DMS53 treated with DMSO at 0.1 percent for 48 hours (cell line): ENCODE results near the gene PAK1.
A peak's percentile ranks its signal among the peaks of the same experiment; 100 is the strongest.
"Not testable (repeated sequence)": the region's sequence is repeated elsewhere in the genome, so short reads cannot be mapped to it uniquely, and the experiment has no call there.

Experiments used
- DNase-seq: peaks from one replicate; lab custom pipeline; 2025; ENCODE audit not compliant: unreplicated experiment; lab: John Stamatoyannopoulos, UW

PAK1 gene

DNA sequence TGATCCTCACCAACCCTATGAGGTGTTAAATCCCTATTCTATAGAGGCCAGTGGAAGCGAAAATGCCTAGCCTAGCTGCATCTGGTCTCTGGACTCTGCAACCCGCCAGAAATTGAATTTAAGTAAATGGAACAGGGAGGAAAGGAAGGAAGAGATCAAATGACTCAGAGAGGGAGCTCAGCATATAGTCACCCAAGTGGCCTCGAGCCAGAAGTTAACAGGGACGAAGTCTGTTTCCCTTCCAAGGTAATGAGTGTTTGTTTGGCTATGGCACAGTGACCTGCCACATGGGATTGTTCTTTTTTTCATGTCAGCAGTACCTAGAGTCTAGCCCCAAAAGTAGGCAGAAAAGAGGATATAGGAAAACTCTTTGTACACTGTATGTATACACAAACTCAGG, 66.3 kb downstream of the PAK1 start:
- peak; percentile 98 for DNase-seq

DNA sequence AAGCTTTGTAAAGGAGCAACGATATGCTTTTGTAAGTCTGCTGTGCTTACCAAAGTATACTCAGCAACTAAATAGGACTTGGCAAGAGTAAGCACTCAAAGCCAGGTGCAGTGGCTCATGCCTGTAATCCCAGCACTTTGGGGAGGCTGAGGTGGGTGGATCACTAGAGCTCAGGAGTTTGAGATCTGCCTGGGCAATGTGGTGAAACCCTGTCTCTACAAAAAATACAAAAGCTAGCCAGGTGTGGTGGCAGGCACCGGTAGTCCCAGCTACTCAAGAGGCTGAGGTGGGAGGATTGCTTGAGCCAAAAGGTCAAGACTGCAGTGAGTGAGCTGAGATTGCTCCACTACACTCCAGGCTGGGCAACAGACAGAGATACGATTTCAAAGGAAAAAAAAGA, 67.5 kb downstream of the PAK1 start:
- DNase-seq: no peak

DNA sequence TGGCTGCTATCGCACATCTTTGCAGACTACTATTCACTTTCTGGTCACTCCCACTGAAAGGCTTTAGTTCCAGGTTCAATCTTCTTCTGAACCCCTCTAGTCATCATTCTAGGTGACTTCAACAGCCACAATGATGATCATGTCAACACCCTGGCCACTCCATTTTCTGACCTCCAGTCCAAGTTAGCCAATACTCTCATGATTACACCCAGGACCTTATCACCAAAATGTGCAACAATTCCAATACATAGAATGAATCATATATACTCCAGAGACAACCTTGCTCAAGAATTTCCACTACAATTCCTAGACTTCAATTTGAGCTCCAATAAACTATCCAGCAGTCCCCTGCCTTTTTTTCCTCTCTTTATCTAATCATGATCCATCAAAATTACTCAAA, 70.7 kb downstream of the PAK1 start:
- no peak for DNase-seq

DNA sequence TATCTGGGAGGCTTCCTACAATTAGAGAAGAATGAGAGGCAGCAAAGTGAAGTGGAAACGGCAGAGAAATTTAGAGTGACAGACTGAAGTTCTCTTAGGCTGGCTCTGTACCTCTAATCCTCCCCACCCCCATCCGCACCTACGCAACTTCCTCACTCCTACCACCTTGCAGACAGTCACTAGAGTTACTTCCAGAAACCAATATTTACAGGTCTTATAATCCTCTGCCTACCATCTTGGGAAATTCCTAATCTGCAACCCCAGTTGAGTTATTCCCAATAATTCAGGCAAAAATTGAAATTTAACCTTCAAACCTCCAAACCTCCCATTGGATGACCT, 71.7 kb downstream of the PAK1 start:
- no peak for DNase-seq

DNA sequence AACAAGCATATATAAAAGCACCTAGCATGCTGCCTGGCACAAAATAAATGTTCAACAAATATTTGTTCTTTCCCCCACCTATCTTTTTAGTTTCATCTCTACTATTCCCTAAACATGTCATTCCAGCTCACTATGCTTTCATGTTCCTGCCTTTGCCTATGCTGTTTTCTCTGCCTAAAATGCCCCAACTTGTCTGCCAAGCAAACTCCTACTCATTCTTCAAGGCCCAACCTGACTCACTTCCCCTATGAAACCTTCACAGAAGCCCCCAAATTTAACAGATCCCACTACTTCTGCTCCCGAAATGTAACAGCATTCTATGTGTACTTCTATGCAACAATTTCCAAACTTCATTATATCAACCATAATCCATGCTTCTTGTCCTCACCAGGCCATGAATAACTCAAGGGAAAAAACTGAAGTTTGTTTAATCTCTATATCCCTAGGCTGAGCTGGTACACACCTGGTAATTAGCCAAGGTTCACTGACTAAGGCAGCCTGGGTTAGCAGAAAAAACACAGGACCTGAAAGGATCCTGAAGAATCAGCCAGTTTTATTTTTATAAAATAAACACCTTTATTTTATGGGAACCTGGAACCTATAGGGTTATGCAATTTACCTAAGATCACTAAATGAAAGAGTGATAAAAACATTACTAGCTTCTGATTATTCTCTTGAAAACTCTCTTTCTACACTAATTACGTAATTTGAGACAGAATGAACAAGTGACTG, 72.2 kb downstream of the PAK1 start:
- no peak for DNase-seq

DNA sequence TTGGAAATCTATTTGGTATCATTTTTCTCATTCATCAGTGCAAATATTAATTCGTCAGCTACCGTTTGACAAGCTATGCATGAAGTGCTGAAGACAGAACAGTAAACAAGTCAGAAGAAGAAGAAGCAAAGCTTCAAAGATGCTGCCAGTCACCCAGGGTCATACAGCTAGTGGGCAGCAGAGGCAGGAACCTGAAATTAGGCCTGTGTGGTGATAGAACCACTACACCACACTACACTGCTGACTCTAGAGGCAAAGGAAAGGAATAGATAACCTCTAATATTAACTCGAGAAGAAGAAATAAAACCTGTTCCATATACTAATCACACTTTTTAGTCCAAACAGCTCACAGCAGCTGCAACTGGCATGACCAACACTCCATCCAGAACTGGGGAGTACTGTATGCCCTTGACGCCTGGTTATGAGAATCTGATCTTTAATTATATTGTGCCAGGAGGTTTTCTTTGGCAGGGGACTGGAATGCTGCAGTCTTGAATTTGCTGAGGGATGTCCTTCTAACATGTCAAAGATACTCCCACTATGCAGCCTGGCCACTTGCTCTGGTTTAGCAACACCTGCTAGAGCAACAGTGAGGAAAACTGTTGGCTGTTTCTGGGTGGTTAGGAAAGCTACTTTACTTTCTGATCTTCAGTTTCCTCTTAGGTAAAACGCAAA, 73.0 kb downstream of the PAK1 start:
- DNase-seq: no peak

DNA sequence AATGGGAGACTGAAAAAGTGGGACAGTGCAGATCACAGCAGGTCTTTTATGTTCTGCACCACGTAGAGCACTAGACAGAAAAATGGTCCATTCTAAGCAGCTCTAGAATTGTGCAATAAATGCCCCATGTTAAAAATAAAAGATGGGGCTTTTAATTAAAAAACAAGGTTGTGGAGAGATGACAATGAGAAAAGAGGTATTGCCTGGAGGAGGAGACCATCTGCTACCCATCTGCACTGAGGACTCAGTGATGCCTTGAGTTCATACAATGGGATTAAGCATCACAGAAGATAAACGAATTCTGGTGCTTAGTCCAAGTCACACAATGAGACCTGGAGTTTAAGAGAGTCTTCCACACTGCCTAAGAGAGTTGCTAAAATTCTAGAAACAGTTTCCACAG, 73.6 kb downstream of the PAK1 start:
- DNase-seq: no peak

DNA sequence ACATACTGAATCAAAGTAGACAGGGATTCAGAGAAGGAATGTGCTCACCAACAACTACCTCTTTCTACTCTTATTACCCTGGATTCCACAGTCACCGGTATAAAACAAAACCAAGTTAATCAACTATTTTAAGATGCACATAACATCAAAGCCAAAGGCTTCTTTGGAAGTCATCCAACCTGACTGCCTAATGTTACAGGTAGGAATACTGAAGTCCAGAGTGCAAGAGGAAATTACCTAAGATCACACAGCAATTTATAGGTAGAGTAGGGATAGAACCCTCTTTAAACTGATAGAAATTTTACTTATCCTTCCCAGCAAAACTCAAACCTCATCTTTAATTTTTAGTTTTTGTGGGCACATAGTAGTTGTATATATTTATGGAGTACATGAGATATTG, 76.3 kb downstream of the PAK1 start:
- DNase-seq: no peak

DNA sequence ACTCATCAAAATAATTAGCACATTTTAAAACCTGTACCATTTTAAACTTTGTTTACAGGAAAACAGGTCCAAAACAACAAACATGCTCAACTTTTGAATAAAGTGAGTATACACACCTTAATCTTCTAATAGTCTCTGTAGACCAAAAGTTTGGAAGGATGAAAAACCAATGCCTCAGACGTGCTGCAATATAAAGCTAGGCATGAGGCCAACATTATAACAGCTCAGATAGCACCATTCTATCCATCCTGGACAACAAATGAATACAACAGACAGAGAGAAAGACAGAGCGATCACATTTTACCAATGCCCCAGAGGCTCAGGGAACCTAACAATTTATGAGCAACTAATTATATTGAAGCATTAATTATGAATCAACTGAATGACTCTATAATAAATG, 77.0 kb downstream of the PAK1 start:
- no peak for DNase-seq

DNA sequence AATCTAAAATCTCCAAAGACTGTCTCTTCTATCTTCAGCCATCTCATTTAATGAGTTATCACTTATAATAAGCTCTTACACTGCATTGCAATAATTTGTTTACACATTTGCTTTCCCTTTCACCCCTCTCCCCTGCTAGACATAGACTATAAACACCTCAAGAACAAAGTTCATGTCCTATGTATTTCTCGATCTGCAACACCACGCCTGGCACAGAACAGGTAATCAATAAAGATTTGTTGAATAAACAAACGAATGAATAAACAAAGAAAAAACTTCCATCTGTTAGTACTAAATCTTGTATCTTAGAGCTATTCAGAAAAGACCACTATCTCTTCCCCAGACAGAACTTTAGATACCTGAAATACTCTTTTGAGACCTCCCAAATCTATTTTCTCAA, 77.6 kb downstream of the PAK1 start:
- DNase-seq: no peak

DNA sequence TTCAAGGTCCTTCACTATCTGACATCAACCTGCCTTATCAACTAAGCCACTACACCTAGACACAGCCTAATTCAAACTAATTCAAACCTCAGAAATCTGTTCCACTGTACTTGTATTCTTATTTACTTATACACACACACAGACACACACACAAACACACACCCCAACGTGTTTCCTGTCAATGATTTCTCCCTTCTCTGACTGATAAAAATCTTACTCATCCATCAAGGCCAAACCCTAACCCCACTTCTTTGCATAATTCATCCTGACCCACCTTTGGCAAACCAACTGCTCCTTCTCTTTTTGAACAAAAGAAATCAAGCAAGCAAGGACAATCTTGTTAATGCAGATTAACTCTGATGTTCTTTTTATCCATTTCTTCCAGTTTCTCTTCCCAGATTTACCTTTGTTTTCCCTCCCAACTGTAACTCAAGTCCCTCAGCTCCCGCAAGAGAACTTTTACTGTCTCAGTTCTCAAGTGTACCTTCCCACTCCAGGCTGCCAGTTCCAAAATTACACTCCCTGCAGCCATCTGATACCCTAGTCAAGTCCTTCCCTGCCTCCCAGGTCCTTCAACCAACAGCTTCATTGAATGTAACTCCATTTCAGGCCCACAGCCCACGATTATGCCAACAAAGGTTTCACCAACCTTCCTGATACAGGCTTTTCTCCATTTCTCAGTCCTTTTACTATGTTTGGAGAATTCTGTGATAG, 78.3 kb downstream of the PAK1 start:
- no peak for DNase-seq

DNA sequence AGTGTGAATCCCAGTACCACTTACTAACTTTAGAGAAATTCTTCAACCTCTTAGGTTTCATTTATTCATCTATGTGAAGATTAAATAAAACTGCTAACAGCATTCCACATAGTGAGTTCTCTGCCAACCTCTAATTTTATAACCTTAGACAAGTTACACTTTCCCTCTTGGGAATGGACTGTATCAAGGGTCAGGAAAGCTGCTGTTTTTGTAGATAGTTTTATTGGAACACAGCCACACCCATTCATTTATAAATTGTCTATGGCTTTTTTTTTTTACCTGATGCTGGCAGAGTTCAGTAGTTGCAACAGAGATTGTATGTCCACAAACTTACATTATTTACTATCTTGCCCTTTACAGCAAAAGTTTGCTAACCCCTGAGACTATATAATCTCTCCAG, 81.1 kb downstream of the PAK1 start:
- DNase-seq: no peak

DNA sequence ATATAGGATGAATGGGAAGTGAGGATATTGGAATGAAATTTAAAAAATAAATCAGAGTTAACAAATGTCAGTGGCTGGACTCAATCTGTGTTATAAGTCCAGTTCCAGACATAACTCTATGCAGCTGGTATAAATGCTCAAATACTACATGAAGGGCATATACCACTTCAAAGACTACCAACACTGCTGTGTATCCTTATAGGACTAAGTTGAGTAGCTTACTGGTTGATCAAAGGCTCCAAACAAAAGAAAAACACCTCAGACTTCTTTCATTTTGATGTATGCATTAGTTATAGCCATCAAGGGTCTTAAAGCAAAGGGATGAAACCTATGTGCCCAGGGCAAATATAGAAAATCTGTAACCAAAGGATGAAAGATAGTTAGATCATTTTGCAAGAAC, 86.2 kb downstream of the PAK1 start:
- no peak for DNase-seq

DNA sequence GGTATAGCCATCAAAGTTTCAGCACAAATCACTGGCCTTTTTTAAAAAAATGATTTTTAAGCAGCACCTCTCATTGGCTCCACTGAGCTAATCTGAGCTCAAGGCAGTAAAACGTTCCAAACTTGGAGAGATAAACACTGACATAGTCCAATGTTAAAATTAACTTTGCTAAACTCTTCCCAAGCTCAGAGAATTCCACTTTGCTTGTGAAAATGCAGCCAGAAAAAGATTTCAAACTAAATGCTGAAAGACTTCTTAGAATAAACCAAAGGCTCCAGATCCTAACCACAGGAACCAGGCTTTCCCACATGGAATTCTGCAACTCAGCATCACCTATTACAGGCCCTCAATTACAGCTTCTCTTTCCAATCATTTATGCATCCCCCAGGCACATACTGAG, 87.7 kb downstream of the PAK1 start:
- DNase-seq: no peak

DNA sequence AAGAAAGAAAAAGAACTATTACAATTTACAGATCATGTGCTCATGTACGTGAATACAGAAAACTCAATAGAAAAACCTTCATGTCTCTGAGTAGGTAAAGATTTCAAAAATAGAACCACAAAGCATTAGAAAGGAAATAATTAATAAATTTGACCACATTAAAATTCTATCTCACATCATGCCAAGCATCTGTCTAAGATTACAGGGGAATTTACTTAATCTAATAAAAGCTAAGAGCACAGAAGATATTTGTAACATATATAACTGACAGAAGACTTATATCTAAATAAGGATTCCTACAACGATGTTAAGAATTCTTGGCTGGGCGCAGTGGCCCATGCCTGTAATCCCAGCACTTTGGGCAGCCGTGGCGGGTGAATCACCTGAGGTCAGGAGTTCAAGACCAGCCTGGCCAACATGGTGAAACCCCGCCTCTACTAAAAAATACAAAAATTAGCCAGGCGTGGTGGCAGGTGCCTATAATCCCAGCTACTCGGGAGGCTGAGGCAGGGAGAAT, 88.6 kb downstream of the PAK1 start:
- not testable (repeated sequence) for DNase-seq

DNA sequence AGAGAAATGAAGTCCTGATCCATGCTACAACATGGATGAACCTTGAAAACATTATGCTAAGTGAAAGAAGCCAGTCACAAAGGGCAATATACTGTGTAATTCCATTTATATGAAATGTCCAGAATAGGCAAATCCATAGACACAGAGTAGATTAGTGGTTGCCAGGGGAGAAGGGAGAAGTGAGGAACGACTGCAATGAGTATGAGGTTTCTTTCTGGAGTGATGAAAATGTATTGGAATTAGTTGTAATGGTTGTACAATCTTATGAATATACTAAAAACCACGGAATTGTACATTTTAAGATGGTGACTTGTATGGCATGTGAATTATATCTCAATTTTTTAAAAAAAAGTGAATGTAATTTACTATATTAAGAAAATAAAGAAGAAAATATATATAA, 89.3 kb downstream of the PAK1 start:
- no peak for DNase-seq

DNA sequence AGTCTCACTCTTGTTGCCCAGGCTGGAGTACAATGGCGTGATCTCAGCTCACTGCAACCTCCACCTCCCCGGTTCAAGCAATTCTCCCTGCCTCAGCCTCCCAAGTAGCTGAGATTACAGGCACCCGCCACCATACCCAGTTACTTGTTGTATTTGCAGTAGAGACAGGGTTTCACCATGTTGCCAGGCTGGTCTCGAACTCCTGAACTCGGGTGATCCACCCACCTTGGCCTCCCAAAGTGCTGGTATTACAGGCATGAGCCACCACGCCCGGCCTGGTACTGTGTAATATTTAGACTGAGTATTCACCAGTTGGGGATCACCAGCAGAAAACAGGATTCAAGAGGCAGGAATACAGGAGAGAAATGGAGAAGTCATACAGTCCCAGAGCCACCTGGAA, 90.5 kb downstream of the PAK1 start:
- not testable (repeated sequence) for DNase-seq

DNA sequence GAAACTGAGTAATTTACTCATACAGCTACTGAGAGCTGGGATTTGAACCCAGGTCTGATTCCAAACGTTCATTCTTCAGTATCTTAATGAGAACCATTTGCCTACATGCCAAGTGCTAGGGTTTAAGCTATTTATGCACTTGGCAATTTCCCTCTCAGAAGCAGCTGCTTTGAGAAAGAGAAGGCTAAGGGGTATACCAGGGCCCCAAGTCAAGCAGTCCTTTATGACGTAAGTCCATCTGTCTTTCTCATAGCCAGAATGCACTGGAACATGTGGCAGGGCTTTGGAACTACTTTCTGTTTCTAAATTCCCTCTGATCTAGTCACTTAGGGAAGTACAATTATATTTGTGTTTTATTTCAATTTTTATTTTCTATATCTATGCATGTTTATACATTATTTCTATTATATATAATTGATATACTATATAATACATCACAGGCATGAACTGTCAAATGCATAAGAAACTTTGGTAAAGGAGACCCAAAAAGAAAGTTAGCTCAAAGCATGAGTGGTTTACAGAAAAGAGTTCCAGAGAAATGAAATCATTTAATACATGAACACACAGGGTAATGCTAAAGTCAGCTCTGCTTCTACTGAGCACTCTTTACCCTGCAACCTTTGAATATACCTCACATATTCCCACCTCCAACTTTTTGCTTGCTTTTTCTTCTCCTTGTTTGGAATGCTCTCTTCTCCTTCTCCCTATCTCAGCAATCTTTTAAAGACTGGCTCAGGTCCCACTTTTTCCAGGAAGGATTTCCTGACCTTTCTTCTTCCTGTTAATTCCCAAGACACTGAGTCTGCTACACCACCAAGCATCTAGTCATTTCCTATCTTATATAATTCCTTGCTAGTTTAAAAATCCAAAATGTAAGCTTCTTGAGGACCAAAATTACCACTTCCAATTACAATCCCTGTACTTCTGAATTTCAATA, 91.9 kb downstream of the PAK1 start:
- DNase-seq: no peak

DNA sequence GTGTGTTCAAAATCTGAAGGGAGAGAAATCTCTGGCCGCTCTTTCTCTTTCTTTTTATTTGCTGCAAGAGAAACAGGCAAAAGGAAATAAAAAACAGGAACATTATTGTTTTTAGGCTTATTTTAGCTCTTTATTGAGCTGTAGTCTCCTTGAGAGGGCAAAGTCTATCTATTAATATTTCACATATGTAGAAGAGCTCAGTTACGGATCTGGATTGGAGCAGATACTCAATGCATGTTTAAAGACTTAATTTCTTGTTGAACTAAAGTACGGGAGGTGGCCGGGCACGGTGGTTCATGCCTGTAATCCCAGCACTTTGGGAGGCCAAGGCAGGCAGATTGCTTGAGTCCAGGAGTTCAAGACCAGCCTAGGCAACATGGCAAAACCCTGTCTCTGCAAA, 94.0 kb downstream of the PAK1 start:
- DNase-seq: no peak

DNA sequence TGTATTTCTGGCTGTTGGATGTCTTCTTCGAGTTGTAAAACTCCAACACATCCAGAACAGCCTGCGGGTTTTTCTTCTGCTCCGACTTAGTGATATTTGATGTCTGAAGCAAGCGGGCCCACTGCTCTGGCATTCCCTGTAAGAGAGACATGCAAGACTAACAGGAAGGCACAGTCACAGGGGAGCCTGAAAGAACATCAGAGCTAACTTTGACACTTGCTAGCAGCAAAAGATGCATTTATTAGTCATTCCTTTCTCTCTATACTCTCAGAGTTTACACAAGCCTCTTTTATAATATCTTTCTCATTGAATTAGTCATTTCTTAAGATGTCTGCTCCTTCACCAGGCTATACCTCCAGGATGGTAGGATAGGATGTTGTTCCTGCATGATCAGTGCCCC, 94.6 kb downstream of the PAK1 start:
- DNase-seq: no peak

DNA sequence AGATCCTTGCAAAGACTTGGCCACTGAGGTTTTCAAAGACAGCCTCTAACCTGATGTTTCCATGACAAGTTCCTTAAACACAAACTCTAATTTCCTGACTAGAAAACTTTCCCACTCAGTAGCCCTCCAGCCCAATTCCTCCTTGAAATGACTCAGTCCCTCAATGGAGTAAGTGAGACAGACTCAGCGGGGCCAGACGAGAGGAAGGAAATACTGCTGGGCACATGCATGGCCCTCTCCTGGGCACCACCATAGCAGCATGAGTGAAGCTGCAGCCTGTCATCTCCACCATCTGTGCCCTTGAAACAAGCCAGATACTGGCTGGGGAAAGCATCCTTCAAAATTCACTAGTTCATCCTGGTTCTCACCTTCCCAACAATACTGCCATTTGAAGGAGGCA, 96.2 kb downstream of the PAK1 start:
- no peak for DNase-seq
